ENCODE results near the gene MOB3A.

Gene MOB3A

DNA sequence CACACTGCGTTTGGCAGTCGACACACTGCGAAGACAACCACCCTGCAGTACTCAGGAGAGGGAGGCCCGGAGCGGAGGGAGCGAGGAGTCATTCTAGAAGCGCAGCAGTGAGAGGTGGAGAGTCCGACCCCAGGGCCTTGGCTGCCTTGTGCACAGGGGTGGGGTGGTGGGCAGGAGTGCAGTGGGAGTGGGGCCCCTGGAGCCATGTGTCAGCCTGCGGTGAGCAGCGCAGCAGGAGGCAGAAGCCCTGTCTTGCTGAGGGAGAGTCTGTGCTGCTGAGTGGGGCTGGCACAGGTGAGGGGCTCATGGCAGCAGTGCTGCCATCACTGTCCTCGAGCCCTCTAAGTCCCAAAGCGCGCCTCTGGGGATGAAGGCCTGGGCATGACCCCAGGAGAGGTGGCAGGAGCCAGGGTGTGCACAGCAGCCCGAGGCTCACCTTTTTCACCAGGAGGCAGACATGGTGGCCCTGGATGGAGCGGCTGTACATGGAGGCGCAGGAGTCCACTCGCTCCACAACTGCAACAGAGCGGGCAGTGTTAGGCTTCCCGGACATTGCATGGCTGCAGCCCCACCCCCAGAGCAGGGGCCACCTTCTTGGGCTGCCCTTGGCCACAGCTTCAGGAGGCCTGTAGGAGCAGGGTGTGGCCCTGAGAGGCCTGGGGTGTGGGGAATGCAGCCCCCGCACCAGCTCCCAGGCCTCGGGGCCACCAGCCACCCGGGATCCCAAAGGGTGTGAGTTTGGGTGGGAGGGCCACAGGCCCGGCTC, 12.3 kb upstream of the MOB3A start:
- H3K27ac ChIP-seq (ENCODE audit: low read length) = no peak overlapping the region

DNA sequence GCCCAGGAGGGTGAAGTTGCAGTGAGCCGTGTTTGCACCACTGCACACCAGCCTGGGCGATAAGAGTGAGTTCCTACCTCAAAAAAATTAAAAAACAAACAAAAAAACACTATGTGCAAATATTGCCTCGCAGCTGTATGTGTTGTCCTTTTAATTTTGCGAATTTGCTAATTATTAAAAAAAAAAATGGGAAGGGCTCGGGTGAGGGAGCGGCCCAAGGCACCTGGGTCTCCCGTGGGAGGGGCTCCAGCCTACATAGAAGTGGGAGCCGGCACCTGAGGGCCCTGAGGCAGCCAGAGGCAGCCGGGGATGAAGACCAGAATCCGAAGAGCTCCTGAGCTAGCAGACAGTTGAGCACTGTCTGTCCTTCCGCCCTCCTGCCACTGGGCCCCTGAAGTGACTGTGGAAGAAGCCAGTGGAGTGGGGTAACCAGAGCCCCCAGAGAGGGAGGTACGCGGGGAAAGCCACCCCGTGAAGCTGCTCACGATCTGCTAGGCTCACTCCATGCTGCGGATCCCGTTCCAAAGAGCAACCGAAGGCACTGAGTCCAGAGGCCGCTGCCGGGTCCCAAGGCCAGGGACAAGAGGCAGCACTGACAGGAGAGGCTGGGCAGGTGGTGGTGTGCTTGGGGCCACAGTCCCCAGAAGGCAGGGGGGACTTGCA, 7.0 kb upstream of the MOB3A start:
- Histone ChIP-seq H3K27me3 (ENCODE audit: control insufficient read depth, insufficient read depth, low read length) (no peaks in the 10 kb centered on the region), H3K36me3 (ENCODE audit: control insufficient read depth, insufficient read depth, low read length) (peaks cover 49% of the 10 kb centered on the region), H3K4me3 (ENCODE audit: low read length) (no peak overlapping the region), H3K9me3 (ENCODE audit: control insufficient read depth, insufficient read depth, low read length) (no peaks in the 10 kb centered on the region; the same call in 1 of the 2 replicates), H3K27ac (ENCODE audit: low read length) (no peak overlapping the region), H3K4me1 (ENCODE audit: control insufficient read depth, insufficient read depth, low read length) (no peaks in the 10 kb centered on the region)
- no peak for DNase-seq (ENCODE audit: low read depth, low spot score)
- no CpG with 5 or more reads among the region's 20 CpGs for WGBS (ENCODE audit: insufficient coverage, insufficient read length)

More for the DNA sequence above, 12.3 kb upstream of the MOB3A start:
- H3K27me3 ChIP-seq (ENCODE audit: control insufficient read depth, insufficient read depth, low read length) = no peaks in the 10 kb centered on the region
- no peaks in the 10 kb centered on the region for H3K4me1 ChIP-seq (ENCODE audit: control insufficient read depth, insufficient read depth, low read length)
- DNase-seq (ENCODE audit: low read depth, low spot score) = no peak
- H3K4me3 ChIP-seq (ENCODE audit: low read length) = no peak overlapping the region
- H3K9me3 ChIP-seq (ENCODE audit: control insufficient read depth, insufficient read depth, low read length) = no peaks in the 10 kb centered on the region; the same call in 1 of the 2 replicates
- peaks cover 74% of the 10 kb centered on the region for H3K36me3 ChIP-seq (ENCODE audit: control insufficient read depth, insufficient read depth, low read length)
- no CpG with 5 or more reads among the region's 23 CpGs for WGBS (ENCODE audit: insufficient coverage, insufficient read length)

DNA sequence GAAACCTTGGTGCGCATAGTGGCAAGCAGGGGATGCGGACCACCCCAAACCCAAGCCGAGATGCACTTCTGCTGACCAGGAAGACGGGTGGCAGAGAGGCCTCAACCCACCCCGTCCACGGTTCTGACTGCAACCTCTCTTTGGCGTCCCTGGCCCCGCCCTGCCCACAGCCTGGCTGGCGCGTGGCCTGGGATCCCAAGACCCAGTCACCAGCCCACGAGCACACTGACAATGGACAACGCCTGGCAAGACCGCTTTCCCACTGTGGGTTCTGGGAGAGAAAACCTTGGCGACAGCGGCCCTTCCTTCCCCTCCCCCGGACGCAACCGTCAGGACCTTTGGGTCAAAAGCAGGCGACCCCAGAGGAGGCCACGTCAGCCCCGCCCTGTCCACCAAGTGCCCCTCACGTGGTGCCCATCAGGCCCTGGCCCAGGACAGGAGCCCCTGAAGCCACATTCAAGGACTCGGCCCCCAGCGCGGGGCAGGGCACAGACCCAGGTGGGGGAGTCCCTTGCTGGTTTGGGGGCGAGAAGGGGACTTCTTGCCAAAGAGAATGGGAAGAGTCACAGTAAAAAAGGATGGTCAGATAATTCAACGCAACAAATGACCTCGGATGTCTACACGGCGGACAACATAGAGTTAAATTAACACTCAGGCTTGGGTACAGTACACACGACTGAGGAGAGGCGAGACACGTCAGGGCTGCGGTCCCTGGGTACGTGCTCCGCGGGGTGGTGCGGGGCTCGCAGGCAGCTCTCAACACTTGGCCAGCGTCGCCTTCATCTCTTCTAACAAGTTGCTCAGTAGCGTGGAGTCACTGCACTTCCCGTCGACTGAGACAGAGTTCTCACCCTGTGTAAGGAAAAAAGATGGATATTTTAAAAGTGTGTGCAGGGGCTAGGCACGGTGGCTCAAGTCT, 5.5 kb upstream of the MOB3A start:
- DNase-seq (ENCODE audit: low read depth, low spot score) = no peak
- H3K4me1 ChIP-seq (ENCODE audit: control insufficient read depth, insufficient read depth, low read length) = peaks cover 2% of the 10 kb centered on the region; the same call in 1 of the 2 replicates
- H3K9me3 ChIP-seq (ENCODE audit: control insufficient read depth, insufficient read depth, low read length) = no peaks in the 10 kb centered on the region; the same call in 1 of the 2 replicates
- no peak overlapping the region for H3K27ac ChIP-seq (ENCODE audit: low read length)
- H3K36me3 ChIP-seq (ENCODE audit: control insufficient read depth, insufficient read depth, low read length) = peaks cover 42% of the 10 kb centered on the region
- no CpG with 5 or more reads among the region's 45 CpGs for WGBS (ENCODE audit: insufficient coverage, insufficient read length)
- H3K27me3 ChIP-seq (ENCODE audit: control insufficient read depth, insufficient read depth, low read length) = no peaks in the 10 kb centered on the region
- H3K4me3 ChIP-seq (ENCODE audit: low read length) = no peak overlapping the region

DNA sequence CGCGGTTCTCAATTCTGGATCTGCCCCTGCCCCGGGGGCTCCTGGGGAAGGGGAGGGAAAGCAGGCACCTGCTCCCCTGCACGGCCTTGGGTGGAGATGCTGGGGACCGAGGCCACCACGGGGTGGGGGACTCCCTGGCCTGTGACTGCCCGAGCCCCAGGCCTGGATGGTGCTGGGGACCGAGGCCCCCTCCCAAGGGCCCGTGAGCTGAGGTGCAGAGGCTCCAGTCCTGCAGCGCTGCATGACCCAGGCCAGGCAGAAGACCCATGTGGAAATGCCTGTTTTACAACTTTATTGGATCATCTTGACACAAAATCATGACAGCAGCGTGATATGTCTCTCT, 4.6 kb upstream of the MOB3A start:
- Histone ChIP-seq H3K27me3 (ENCODE audit: control insufficient read depth, insufficient read depth, low read length) (no peaks in the 10 kb centered on the region), H3K27ac (ENCODE audit: low read length) (no peak overlapping the region), H3K4me1 (ENCODE audit: control insufficient read depth, insufficient read depth, low read length) (peaks cover 2% of the 10 kb centered on the region; the same call in 1 of the 2 replicates), H3K36me3 (ENCODE audit: control insufficient read depth, insufficient read depth, low read length) (peaks cover 34% of the 10 kb centered on the region), H3K9me3 (ENCODE audit: control insufficient read depth, insufficient read depth, low read length) (no peaks in the 10 kb centered on the region; the same call in 1 of the 2 replicates), H3K4me3 (ENCODE audit: low read length) (no peak overlapping the region)
- no peak for DNase-seq (ENCODE audit: low read depth, low spot score)
- WGBS (ENCODE audit: insufficient coverage, insufficient read length) = no CpG with 5 or more reads among the region's 11 CpGs

DNA sequence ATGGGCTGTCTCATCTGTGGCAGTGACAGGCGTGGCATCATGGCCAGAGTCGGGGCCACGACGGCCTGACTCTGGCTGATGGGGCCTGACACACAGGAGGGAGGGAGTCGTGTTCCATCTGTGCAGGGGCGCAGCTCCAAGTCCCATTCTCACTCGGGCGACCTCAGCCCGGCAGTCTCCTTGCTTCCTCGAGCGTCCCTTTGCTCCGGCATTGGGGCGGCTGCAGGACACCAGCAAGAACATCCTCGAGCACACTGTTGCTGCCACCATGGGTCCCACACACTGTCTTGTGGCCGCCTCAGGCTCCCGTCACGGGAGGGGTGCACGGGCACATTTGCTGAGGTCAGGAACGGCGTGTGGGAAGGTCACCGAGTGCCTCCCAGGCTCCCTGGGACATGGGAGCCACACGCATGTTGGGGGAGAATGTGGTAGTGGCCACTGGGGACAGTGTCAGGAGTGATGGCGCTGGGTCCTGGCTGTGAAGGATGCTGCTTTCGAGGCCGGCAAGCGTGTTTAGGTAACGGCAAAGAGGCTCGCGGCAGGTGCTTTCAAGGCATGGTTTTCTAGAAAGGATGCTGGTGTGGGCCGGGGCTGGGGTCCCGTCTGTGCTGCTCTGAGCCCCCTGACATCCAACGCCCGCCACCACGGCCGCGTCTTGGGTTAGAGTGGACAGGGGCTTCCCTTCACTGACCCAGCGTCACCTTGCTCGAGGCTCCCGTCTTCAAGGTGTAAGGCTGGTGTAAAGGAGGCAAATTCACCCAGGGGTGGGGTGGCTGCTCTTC, 4.0 kb upstream of the MOB3A start:
- H3K4me3 ChIP-seq (ENCODE audit: low read length) = no peak overlapping the region

DNA sequence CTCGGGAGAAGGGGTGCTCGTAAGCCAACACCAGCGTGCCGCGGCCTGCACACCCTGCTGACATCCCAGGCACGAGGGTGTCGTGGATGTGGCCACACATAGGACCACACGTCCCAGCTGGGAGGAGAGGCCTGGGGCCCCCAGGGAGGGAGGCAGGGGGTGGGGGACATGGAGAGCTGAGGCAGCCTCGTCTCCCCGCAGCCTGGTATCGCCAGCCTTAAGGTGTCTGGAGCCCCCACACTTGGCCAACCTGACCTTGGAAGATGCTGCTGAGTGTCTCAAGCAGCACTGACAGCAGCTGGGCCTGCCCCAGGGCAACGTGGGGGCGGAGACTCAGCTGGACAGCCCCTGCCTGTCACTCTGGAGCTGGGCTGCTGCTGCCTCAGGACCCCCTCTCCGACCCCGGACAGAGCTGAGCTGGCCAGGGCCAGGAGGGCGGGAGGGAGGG, 3.0 kb upstream of the MOB3A start:
- no CpG with 5 or more reads among the region's 16 CpGs for WGBS (ENCODE audit: insufficient coverage, insufficient read length)

More for the DNA sequence above, 4.0 kb upstream of the MOB3A start:
- Histone ChIP-seq H3K4me1 (ENCODE audit: control insufficient read depth, insufficient read depth, low read length) (peaks cover 2% of the 10 kb centered on the region; the same call in 1 of the 2 replicates), H3K27me3 (ENCODE audit: control insufficient read depth, insufficient read depth, low read length) (no peaks in the 10 kb centered on the region), H3K27ac (ENCODE audit: low read length) (no peak overlapping the region), H3K36me3 (ENCODE audit: control insufficient read depth, insufficient read depth, low read length) (peaks cover 34% of the 10 kb centered on the region), H3K9me3 (ENCODE audit: control insufficient read depth, insufficient read depth, low read length) (no peaks in the 10 kb centered on the region)
- no CpG with 5 or more reads among the region's 39 CpGs for WGBS (ENCODE audit: insufficient coverage, insufficient read length)
- no peak for DNase-seq (ENCODE audit: low read depth, low spot score)

DNA sequence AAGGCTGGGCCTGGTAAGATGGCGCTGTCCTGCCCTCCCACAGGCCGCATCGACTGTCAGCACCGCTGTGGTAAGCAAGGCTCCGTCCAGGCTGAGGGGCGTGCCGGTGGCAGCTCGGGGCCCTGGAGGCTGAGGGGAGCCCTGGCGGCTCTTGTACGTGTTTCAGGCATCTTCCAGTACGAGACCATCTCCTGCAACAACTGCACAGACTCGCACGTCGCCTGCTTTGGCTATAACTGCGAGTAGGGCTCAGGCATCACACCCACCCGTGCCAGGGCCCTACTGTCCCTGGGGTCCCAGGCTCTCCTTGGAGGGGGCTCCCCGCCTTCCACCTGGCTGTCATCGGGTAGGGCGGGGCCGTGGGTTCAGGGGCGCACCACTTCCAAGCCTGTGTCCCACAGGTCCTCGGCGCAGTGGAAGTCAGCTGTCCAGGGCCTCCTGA, 1.8 kb upstream of the MOB3A start:
- H3K36me3 ChIP-seq (ENCODE audit: control insufficient read depth, insufficient read depth, low read length) = peaks cover 26% of the 10 kb centered on the region
- H3K4me1 ChIP-seq (ENCODE audit: control insufficient read depth, insufficient read depth, low read length) = peaks cover 2% of the 10 kb centered on the region; the same call in 1 of the 2 replicates
- H3K27ac ChIP-seq (ENCODE audit: low read length) = no peak overlapping the region
- DNase-seq (ENCODE audit: low read depth, low spot score) = no peak
- WGBS (ENCODE audit: insufficient coverage, insufficient read length) = no CpG with 5 or more reads among the region's 23 CpGs
- H3K9me3 ChIP-seq (ENCODE audit: control insufficient read depth, insufficient read depth, low read length) = no peaks in the 10 kb centered on the region
- no peaks in the 10 kb centered on the region for H3K27me3 ChIP-seq (ENCODE audit: control insufficient read depth, insufficient read depth, low read length)
- H3K4me3 ChIP-seq (ENCODE audit: low read length) = no peak overlapping the region

More for the DNA sequence above, 3.0 kb upstream of the MOB3A start:
- Histone ChIP-seq H3K36me3 (ENCODE audit: control insufficient read depth, insufficient read depth, low read length) (peaks cover 31% of the 10 kb centered on the region), H3K4me3 (ENCODE audit: low read length) (no peak overlapping the region), H3K27ac (ENCODE audit: low read length) (no peak overlapping the region), H3K9me3 (ENCODE audit: control insufficient read depth, insufficient read depth, low read length) (no peaks in the 10 kb centered on the region), H3K27me3 (ENCODE audit: control insufficient read depth, insufficient read depth, low read length) (no peaks in the 10 kb centered on the region), H3K4me1 (ENCODE audit: control insufficient read depth, insufficient read depth, low read length) (peaks cover 2% of the 10 kb centered on the region; the same call in 1 of the 2 replicates)
- DNase-seq (ENCODE audit: low read depth, low spot score) = no peak

DNA sequence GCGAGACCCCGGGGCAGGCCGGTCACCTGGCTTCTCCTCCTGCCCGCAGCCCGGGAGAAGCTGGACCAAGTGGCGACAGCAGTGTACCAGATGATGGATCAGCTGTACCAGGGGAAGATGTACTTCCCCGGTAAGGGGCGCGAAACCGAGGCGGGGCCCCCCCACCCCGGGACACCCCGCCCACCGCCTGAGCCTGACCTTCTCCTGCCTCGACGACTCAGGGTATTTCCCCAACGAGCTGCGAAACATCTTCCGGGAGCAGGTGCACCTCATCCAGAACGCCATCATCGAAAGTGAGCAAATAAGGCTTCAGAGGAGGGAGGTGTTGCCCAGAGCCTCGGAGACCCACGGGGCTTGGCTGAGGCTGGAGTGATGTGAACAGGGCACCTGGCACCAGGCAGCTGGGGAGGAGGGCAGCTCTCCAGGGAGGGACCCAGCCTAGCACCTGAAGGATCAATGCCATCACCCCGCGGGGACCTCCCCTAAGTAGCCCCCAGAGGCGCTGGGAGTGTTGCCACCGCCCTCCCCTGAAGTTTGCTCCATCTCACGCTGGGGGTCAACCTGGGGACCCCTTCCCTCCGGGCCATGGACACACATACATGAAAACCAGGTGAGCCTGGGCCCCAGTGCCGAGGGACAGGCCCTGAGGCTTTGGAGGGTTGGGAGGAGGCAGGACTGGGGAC, 1.2 kb upstream of the MOB3A start:
- Histone ChIP-seq H3K27me3 (ENCODE audit: control insufficient read depth, insufficient read depth, low read length) (no peaks in the 10 kb centered on the region), H3K36me3 (ENCODE audit: control insufficient read depth, insufficient read depth, low read length) (peaks cover 26% of the 10 kb centered on the region), H3K9me3 (ENCODE audit: control insufficient read depth, insufficient read depth, low read length) (no peaks in the 10 kb centered on the region), H3K4me3 (ENCODE audit: low read length) (peak overlapping the region; percentile 27; the same call in 1 of the 2 replicates), H3K27ac (ENCODE audit: low read length) (no peak overlapping the region), H3K4me1 (ENCODE audit: control insufficient read depth, insufficient read depth, low read length) (peaks cover 2% of the 10 kb centered on the region; the same call in 1 of the 2 replicates)
- WGBS (ENCODE audit: insufficient coverage, insufficient read length) = no CpG with 5 or more reads among the region's 30 CpGs
- DNase-seq (ENCODE audit: low read depth, low spot score) = no peak

DNA sequence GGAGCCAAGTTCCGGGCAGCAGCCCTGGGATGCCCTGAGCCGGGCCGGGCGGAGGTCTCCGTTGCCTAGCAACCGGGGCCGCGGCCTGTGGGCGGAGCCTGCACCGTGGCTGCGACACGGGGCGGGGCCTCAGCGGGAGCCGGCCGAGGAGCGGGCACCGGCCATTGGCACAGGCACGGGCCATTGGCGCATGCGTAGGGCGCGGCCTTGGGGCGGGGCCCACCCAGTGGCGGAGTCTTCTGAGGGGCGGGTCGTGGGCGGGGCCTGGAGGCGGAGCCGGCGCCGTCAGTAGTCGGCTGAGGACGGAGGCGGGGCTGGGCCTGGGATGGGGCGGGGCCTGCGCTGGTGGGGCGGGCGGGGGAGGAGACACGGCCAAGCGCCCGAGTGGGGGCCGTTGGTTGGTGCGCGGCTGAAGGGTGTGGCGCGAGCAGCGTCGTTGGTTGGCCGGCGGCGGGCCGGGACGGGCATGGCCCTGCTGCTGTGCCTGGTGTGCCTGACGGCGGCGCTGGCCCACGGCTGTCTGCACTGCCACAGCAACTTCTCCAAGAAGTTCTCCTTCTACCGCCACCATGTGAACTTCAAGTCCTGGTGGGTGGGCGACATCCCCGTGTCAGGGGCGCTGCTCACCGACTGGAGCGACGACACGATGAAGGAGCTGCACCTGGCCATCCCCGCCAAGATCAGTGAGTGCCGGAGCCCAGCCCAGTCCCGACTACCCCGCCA, 515 bp upstream of the MOB3A start, which contains the start of gene IZUMO4:
Gene IZUMO4 (plus strand): TSS at position 436 of the 723 bp plus-strand sequence. CDS start 31 bp downstream, at position 467.
- H3K4me3 ChIP-seq (ENCODE audit: low read length) = peak within 1 kb of the TSS; percentile 46; the same call in 1 of the 2 replicates
- DNase-seq (ENCODE audit: low read depth, low spot score) = peak; percentile 81
- H3K27ac ChIP-seq (ENCODE audit: low read length) = no peak within 1 kb of the TSS
- WGBS (ENCODE audit: insufficient coverage, insufficient read length) = no CpG with 5 or more reads among the region's 70 CpGs
- H3K27me3 ChIP-seq (ENCODE audit: control insufficient read depth, insufficient read depth, low read length) = no peaks in the 10 kb centered on the region
- H3K4me1 ChIP-seq (ENCODE audit: control insufficient read depth, insufficient read depth, low read length) = peaks cover 2% of the 10 kb centered on the region; the same call in 1 of the 2 replicates
- H3K36me3 ChIP-seq (ENCODE audit: control insufficient read depth, insufficient read depth, low read length) = peaks cover 20% of the 10 kb centered on the region
- H3K9me3 ChIP-seq (ENCODE audit: control insufficient read depth, insufficient read depth, low read length) = no peaks in the 10 kb centered on the region

All from iPS DF 6.9 (cell line).